Measurements from ENCODE around the gene SESN1.
"Not testable (repeated sequence)": the region's sequence is repeated elsewhere in the genome, so short reads cannot be mapped to it uniquely, and the experiment has no call there.

DNA sequence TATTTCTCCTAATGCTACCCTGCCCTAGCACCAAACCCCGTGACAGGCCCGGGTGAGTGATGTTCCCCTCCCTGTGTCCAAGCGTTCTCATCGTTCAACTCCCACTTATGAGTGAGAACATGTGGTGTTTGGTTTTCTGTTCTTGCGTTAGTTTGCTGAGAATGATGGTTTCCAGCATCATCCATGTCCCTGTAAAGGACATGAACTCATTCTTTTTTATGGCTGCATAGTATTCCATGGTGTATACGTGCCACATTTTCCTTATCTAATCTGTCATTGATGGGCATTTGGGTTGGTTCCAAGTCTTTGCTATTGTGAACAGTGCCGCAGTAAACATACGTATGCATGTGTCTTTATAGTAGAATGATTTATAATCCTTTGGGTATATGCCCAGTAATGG is 15.0 kb upstream of the SESN1 start:
- not testable (repeated sequence) for TF ChIP-seq POLR2AphosphoS5 (IDR thresholded peaks at IDR 0.05; ENCODE audit: low read depth, low read length); POLR2A (IDR thresholded peaks at IDR 0.05; ENCODE audit: low read depth, low read length); TAF1 (IDR thresholded peaks at IDR 0.05; ENCODE audit: low read depth, low read length); PAX5 (IDR thresholded peaks at IDR 0.05; ENCODE audit: insufficient read depth, low read length, severe bottlenecking); SPI1 (IDR thresholded peaks at IDR 0.05; ENCODE audit: low read depth, low read length); POU2F2 (IDR thresholded peaks at IDR 0.05; ENCODE audit: low read depth, low read length)

Measured in GM12891 (cell line).